T-helper 2 cell (primary cell): ENCODE data around the gene C6orf120.
A peak's percentile ranks its signal among the peaks of the same experiment; 100 is the strongest.

ENCODE experiments used
- DNase-seq, 5 experiments: peaks; one replicate each; pipeline versions ENCODE4 v3.0.0 to v3.0.0-alpha.2; 2012 to 2022

C6orf120 gene

GRCh38 chr6:169725125-169726048 is 23.5 kb downstream of the C6orf120 start:
- DNase-seq, result no peak

GRCh38 chr6:169726049-169726400 is 24.1 kb downstream of the C6orf120 start:
- no peak for DNase-seq

GRCh38 chr6:169726963-169727362 is 25.0 kb downstream of the C6orf120 start:
- no peak for DNase-seq

GRCh38 chr6:169729961-169730360 is 28.0 kb downstream of the C6orf120 start:
- no peak for DNase-seq

GRCh38 chr6:169738204-169738975 is 36.5 kb downstream of the C6orf120 start:
- no peak for DNase-seq

GRCh38 chr6:169738976-169739529 is 37.1 kb downstream of the C6orf120 start:
- no peak for DNase-seq

- no peak for DNase-seq
Observed at GRCh38 chr6:169741344-169741743, 39.4 kb downstream of the C6orf120 start.

GRCh38 chr6:169745405-169745804 is 43.5 kb downstream of the C6orf120 start:
- DNase-seq, result no peak

- DNase-seq, result no peak
Observed at GRCh38 chr6:169746556-169746955, 44.6 kb downstream of the C6orf120 start.

- peak; percentile 85 to 95 (median 90) for DNase-seq
Observed at GRCh38 chr6:169751242-169752073, 49.5 kb downstream of the C6orf120 start, which contains the start of the genes DYNLT2 and ERMARD. Gene DYNLT2 (minus strand): TSS chr6:169751572. CDS start chr6:169751458, 114 bp downstream. Gene ERMARD (plus strand): TSS chr6:169751622. CDS start chr6:169751658, 36 bp downstream.

- DNase-seq, result peak in 1 of 5 experiments; percentile 34
Observed at GRCh38 chr6:169752074-169752623, 50.2 kb downstream of the C6orf120 start.
